ENCODE data around the gene REEP6. TPM values are rescaled to one million over a fixed set of nuclear protein-coding genes. Genes with fewer than 3 reads are reported as not detected.

REEP6 gene
- total and polyA plus RNA-seq, 2 of the 8 experiments (the other 6 are each of a cell fraction or from before 2014, with no cell fraction given), result 12.6 to 20.7 TPM

GRCh38 chr19:1447944-1448343, 43.0 kb upstream of the REEP6 start (continued):
- TF ChIP-seq CHD7 (IDR thresholded peaks at IDR 0.05; ENCODE audit: insufficient replicate concordance, low read length), result no peak
- TF ChIP-seq BACH1 (IDR thresholded peaks at IDR 0.05; ENCODE audit: low read length), result no peak
- no peak for TF ChIP-seq SAP30 (IDR thresholded peaks at IDR 0.05; ENCODE audit: insufficient read depth, insufficient replicate concordance, low read length)
- TF ChIP-seq RAD21 (IDR thresholded peaks at IDR 0.05 in 1 of 2, conservative IDR thresholded peaks at IDR 0.05 in 1 of 2; ENCODE audit: low read depth in 2 of 2, low read length in 2 of 2), result no peak
- TF ChIP-seq PHF8 (conservative IDR thresholded peaks at IDR 0.05; ENCODE audit: low read depth, low read length), result no peak
- no peak for TF ChIP-seq EP300 (IDR thresholded peaks at IDR 0.05; ENCODE audit: borderline replicate concordance in 1 of 2, low read depth in 2 of 2, low read length in 2 of 2)
- TF ChIP-seq CTCF (IDR thresholded peaks at IDR 0.05; ENCODE audit: control extremely low read depth in 1 of 3, insufficient read depth in 1 of 3, low read depth in 1 of 3, low read length in 3 of 3), result no peak
- TF ChIP-seq TAF7 (optimal IDR thresholded peaks at IDR 0.05; ENCODE audit: borderline replicate concordance, low read depth, low read length), result no peak

Data from H1 (cell line).